Liver (tissue), 3 donors: Measurements from ENCODE around the gene WDFY1.

Experiments used
- FOXA1 ChIP-seq: IDR thresholded peaks from 2 replicates; pipeline ENCODE4 v1.6.1; 2016; ENCODE audit warnings: antibody characterized with exemption
- HNF4A ChIP-seq, 2 donors: conservative IDR thresholded peaks; 2 replicates each; pipeline ENCODE4 v1.6.1; 2016; ENCODE audit warnings: antibody characterized with exemption in 2 of 2, mild to moderate bottlenecking in 2 of 2
- RAD21 ChIP-seq, 2 donors: IDR thresholded peaks; 2 replicates each; pipeline ENCODE4 v1.6.1; 2016; ENCODE audit warnings: antibody characterized with exemption in 2 of 2, mild to moderate bottlenecking in 2 of 2
- RXRA ChIP-seq, 2 donors: IDR thresholded peaks; 2 replicates each; pipeline ENCODE4 v1.6.1; 2017 to 2018; ENCODE audit warnings: antibody characterized with exemption in 2 of 2, mild to moderate bottlenecking in 1 of 2
- TAF1 ChIP-seq: conservative IDR thresholded peaks from 2 replicates; pipeline ENCODE4 v1.6.1; 2016; ENCODE audit warnings: antibody characterized with exemption, mild to moderate bottlenecking
- YY1 ChIP-seq: IDR thresholded peaks from 2 replicates; pipeline ENCODE4 v1.6.1; 2016; ENCODE audit warnings: antibody characterized with exemption, mild to moderate bottlenecking
- TF ChIP-seq, protein P1 (sequence below): fragments of 150-350 bp; IDR thresholded peaks from 2 replicates; pipeline ENCODE4 v1.5.1; 2017; ENCODE audit warnings: improper control_type of control experiment, low read depth, low read length; ENCODE audit not compliant: missing input control
- donor health status: healthy.
- donor health status: healthy.

DNA sequence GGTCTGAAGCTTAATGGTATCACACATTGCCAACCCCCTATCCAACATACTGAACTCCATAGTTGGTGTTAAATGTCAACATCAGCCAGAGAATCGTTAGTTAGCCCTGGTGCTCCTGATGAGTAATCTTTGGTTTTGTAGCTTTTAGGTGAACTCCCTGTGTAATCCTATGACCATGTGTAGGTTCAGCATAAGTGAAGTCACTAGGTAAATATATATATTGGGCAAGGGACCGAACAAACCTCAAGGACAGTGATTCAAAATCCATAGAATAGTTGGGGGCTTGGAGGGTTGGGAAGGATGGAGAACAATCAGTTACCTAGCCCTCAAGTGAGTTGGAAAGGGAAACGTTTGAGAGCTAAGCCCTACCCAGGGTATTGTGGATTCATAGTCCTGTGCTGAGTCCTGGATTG lies 91.7 kb downstream of the WDFY1 start:
- TF ChIP-seq, protein P1, sequence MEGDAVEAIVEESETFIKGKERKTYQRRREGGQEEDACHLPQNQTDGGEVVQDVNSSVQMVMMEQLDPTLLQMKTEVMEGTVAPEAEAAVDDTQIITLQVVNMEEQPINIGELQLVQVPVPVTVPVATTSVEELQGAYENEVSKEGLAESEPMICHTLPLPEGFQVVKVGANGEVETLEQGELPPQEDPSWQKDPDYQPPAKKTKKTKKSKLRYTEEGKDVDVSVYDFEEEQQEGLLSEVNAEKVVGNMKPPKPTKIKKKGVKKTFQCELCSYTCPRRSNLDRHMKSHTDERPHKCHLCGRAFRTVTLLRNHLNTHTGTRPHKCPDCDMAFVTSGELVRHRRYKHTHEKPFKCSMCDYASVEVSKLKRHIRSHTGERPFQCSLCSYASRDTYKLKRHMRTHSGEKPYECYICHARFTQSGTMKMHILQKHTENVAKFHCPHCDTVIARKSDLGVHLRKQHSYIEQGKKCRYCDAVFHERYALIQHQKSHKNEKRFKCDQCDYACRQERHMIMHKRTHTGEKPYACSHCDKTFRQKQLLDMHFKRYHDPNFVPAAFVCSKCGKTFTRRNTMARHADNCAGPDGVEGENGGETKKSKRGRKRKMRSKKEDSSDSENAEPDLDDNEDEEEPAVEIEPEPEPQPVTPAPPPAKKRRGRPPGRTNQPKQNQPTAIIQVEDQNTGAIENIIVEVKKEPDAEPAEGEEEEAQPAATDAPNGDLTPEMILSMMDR = no peak
- TF ChIP-seq YY1 = no peak
- TF ChIP-seq FOXA1 = no peak
- no peak for TF ChIP-seq HNF4A (conservative IDR thresholded peaks at IDR 0.05)
- TF ChIP-seq RAD21 (IDR thresholded peaks at IDR 0.05) = no peak
- no peak for TF ChIP-seq RXRA (IDR thresholded peaks at IDR 0.05)
- no peak for TF ChIP-seq TAF1
